Natural killer cell (primary cell): Measurements from ENCODE around the gene BLOC1S6. TPM values are rescaled to one million over a fixed set of nuclear protein-coding genes. Genes with fewer than 3 reads are reported as not detected.

Experiments
- ATAC-seq, 3 donors: fragments of 150-1000 bp in 2 of 3; fragments of 200-7000 bp in 1 of 3; cut with Tn5 transposase; 1 replicate in 1 of 3; 2 replicates in 2 of 3; pipeline ENCODE4 v1.10.0; 2021; ENCODE audit warnings: mild to moderate bottlenecking in 2 of 3, moderate library complexity in 2 of 3
- DNase-seq, 2 donors: peaks; one replicate each; pipeline versions ENCODE4 v3.0.0 to v3.0.0-alpha.2; 2013 to 2021; ENCODE audit warnings: mixed read lengths in 1 of 2
- H3K27ac ChIP-seq: one replicate; pipeline ENCODE4 v1.5.1; 2013; ENCODE audit warnings: mild to moderate bottlenecking, low read length
- H3K27me3 ChIP-seq: one replicate; pipeline ENCODE4 v1.6.1; 2013; ENCODE audit warnings: low read length; ENCODE audit not compliant: control insufficient read depth, insufficient read depth
- H3K36me3 ChIP-seq: one replicate; pipeline ENCODE4 v1.6.1; 2013; ENCODE audit warnings: low read length; ENCODE audit not compliant: control insufficient read depth, insufficient read depth
- H3K4me1 ChIP-seq: one replicate; pipeline ENCODE4 v1.6.1; 2013; ENCODE audit warnings: low read length; ENCODE audit not compliant: control insufficient read depth, insufficient read depth
- H3K4me3 ChIP-seq: one replicate; pipeline ENCODE4 v1.5.1; 2013; ENCODE audit warnings: low read length
- H3K9me3 ChIP-seq: one replicate; pipeline ENCODE4 v1.6.1; 2013; ENCODE audit warnings: low read length; ENCODE audit not compliant: control insufficient read depth, insufficient read depth
- H3K27ac Mint-ChIP-seq, 2 donors: one replicate each; pipeline ENCODE4 v1.8.0; 2022; ENCODE audit warnings: mild to moderate bottlenecking in 2 of 2, mixed read lengths in 2 of 2, moderate library complexity in 1 of 2
- H3K27me3 Mint-ChIP-seq, 2 donors: one replicate each; pipeline ENCODE4 v1.8.0; 2022; ENCODE audit warnings: low read depth in 2 of 2, mixed read lengths in 2 of 2
- H3K36me3 Mint-ChIP-seq: one replicate; pipeline ENCODE4 v1.8.0; 2022; ENCODE audit warnings: mixed read lengths
- H3K4me1 Mint-ChIP-seq, 2 donors: one replicate each; pipeline ENCODE4 v1.8.0; 2022; ENCODE audit warnings: mixed read lengths in 2 of 2
- H3K4me3 Mint-ChIP-seq: one replicate; pipeline ENCODE4 v1.8.0; 2022; ENCODE audit warnings: mild to moderate bottlenecking, moderate library complexity, mixed read lengths
- H3K9me3 Mint-ChIP-seq, 2 donors: one replicate each; pipeline ENCODE4 v1.8.0; 2022; ENCODE audit warnings: mixed read lengths in 2 of 2
- CTCF ChIP-seq: fragments of 200-600 bp; IDR thresholded peaks from one replicate; pipeline ENCODE4 v1.8.0; 2022; ENCODE audit warnings: antibody characterized with exemption
- WGBS: methylation state at CpG from one replicate; pipeline ENCODE4 v1.1.7; 2013; ENCODE audit warnings: missing lambda C conversion rate; ENCODE audit not compliant: insufficient coverage; 5-methylcytosine and 5-hydroxymethylcytosine counted together
- intact Hi-C: fragments of 100-400 bp; cut with micrococcal nuclease; formaldehyde crosslinking; loops from one replicate; pipeline ENCODE4 v1.14.2; 2022
- total RNA-seq, 4 donors: library from RNA; stranded (reverse); fragments of 120-200 nt in 1 of 4; gene quantifications; one replicate each; pipeline versions ENCODE4 v1.2.3 to v1.2.4, GENCODE V29; 2013 to 2022

BLOC1S6 gene
- total RNA-seq, 3 donors from 2014 or later (not counting 1 experiment from before 2014, with no cell fraction given) = 63.4 to 81.3 (median 65.6) TPM

- Histone ChIP-seq H3K4me3 (no peak overlapping the region), H3K27ac (no peak overlapping the region), H3K27me3 (no peaks in the 10 kb centered on the region), H3K4me1 (no peaks in the 10 kb centered on the region), H3K9me3 (no peaks in the 10 kb centered on the region), H3K36me3 (no peaks in the 10 kb centered on the region)
- intact Hi-C loops = no loop called here
- Mint-ChIP-seq H3K27me3 (peaks cover 16 to 29% of the 10 kb centered on the region in 2 donors), H3K4me3 (no peak overlapping the region), H3K27ac (no peak overlapping the region), H3K4me1 (no peaks in the 10 kb centered on the region), H3K9me3 (no peaks in the 10 kb centered on the region), H3K36me3 (no peaks in the 10 kb centered on the region)
- no peak for TF ChIP-seq CTCF
- ATAC-seq (no peak), DNase-seq (no peak)
- 91% methylated on average over 17 of the region's 17 CpGs for WGBS
These were observed 38.2 kb upstream of the BLOC1S6 start for GRCh38 chr15:45548753-45549520.

- peaks cover 18 to 35% of the 10 kb centered on the region in 2 donors for H3K27me3 Mint-ChIP-seq
- no peaks in the 10 kb centered on the region for H3K4me1 Mint-ChIP-seq
- Histone ChIP-seq H3K27ac (no peak overlapping the region), H3K4me1 (no peaks in the 10 kb centered on the region), H3K36me3 (no peaks in the 10 kb centered on the region), H3K4me3 (no peak overlapping the region), H3K27me3 (no peaks in the 10 kb centered on the region), H3K9me3 (no peaks in the 10 kb centered on the region)
- WGBS = 90% methylated on average over 8 of the region's 9 CpGs
- H3K27ac Mint-ChIP-seq = no peak overlapping the region
- ATAC-seq = no peak
- no peaks in the 10 kb centered on the region for H3K36me3 Mint-ChIP-seq
- no peaks in the 10 kb centered on the region for H3K9me3 Mint-ChIP-seq
- TF ChIP-seq CTCF = no peak
- intact Hi-C loops = no loop called here
- no peak overlapping the region for H3K4me3 Mint-ChIP-seq
- no peak for DNase-seq
These were observed 37.5 kb upstream of the BLOC1S6 start for GRCh38 chr15:45549541-45550220.

- no peak overlapping the region for H3K4me3 ChIP-seq
- H3K9me3 ChIP-seq = no peaks in the 10 kb centered on the region
- H3K9me3 Mint-ChIP-seq = no peaks in the 10 kb centered on the region
- H3K27ac ChIP-seq = no peak overlapping the region
- H3K27me3 ChIP-seq = no peaks in the 10 kb centered on the region
- 85% methylated on average over 3 of the region's 3 CpGs for WGBS
- no peaks in the 10 kb centered on the region for H3K4me1 Mint-ChIP-seq
- no peak for TF ChIP-seq CTCF
- peaks cover 21 to 43% of the 10 kb centered on the region in 2 donors for H3K27me3 Mint-ChIP-seq
- no peak overlapping the region for H3K27ac Mint-ChIP-seq
- no peaks in the 10 kb centered on the region for H3K36me3 Mint-ChIP-seq
- DNase-seq (no peak), ATAC-seq (no peak)
- intact Hi-C loops = no loop called here
- no peaks in the 10 kb centered on the region for H3K36me3 ChIP-seq
- H3K4me1 ChIP-seq = no peaks in the 10 kb centered on the region
- no peak overlapping the region for H3K4me3 Mint-ChIP-seq
These were observed 36.7 kb upstream of the BLOC1S6 start for GRCh38 chr15:45550436-45550835.
